NCI-H146 treated with DMSO at 0.1 percent for 48 hours (cell line): ENCODE data around the gene ZFPM1.
"Not testable (repeated sequence)": the region's sequence is repeated elsewhere in the genome, so short reads cannot be mapped to it uniquely, and the experiment has no call there.

Source experiments
- DNase-seq: peaks from one replicate; lab custom pipeline; 2025; ENCODE audit not compliant: unreplicated experiment; lab: John Stamatoyannopoulos, UW

Gene ZFPM1

GRCh38 chr16:88453217-88453531 lies at the start of gene ZFPM1:
ZFPM1 (plus strand) TSS chr16:88453280; CDS start chr16:88453639, 359 bp downstream.
- DNase-seq, result no peak

- no peak for DNase-seq
Measured at GRCh38 chr16:88403794-88404581, 49.1 kb upstream of the ZFPM1 start.

GRCh38 chr16:88404769-88405168 lies 48.3 kb upstream of the ZFPM1 start:
- DNase-seq, result no peak

GRCh38 chr16:88405216-88406060 lies 47.6 kb upstream of the ZFPM1 start:
- DNase-seq, result no peak

GRCh38 chr16:88406096-88407041 lies 46.7 kb upstream of the ZFPM1 start:
- no peak for DNase-seq

GRCh38 chr16:88407042-88407420 lies 46.0 kb upstream of the ZFPM1 start:
- no peak for DNase-seq

GRCh38 chr16:88407807-88408206 lies 45.3 kb upstream of the ZFPM1 start:
- DNase-seq, result no peak

GRCh38 chr16:88408561-88409142 lies 44.4 kb upstream of the ZFPM1 start:
- DNase-seq, result no peak

- no peak for DNase-seq
Measured at GRCh38 chr16:88409296-88410065, 43.6 kb upstream of the ZFPM1 start.

- not testable (repeated sequence) for DNase-seq
Measured at GRCh38 chr16:88410297-88410968, 42.6 kb upstream of the ZFPM1 start.

GRCh38 chr16:88411951-88412576 lies 41.0 kb upstream of the ZFPM1 start:
- DNase-seq, result no peak

GRCh38 chr16:88412766-88413165 lies 40.3 kb upstream of the ZFPM1 start:
- DNase-seq, result no peak

GRCh38 chr16:88413231-88413630 lies 39.8 kb upstream of the ZFPM1 start:
- DNase-seq, result no peak

GRCh38 chr16:88413631-88414030 lies 39.4 kb upstream of the ZFPM1 start:
- no peak for DNase-seq

GRCh38 chr16:88414521-88415380 lies 38.3 kb upstream of the ZFPM1 start:
- no peak for DNase-seq

GRCh38 chr16:88415381-88415705 lies 37.7 kb upstream of the ZFPM1 start:
- DNase-seq, result no peak

- DNase-seq, result peak; percentile 22
Measured at GRCh38 chr16:88415713-88416323, 37.3 kb upstream of the ZFPM1 start.

- DNase-seq, result no peak
Measured at GRCh38 chr16:88416686-88417085, 36.4 kb upstream of the ZFPM1 start.
